HG03457 (cell line): ENCODE results near the gene TMPRSS9.
"Not testable (repeated sequence)": the region's sequence is repeated elsewhere in the genome, so short reads cannot be mapped to it uniquely, and the experiment has no call there.

Source experiments
- ATAC-seq: cut with Tn5 transposase; IDR thresholded peaks from one replicate; pipeline ENCODE4 v1.9.1; 2021; ENCODE audit warnings: moderate number of reproducible peaks; ENCODE audit not compliant: unreplicated experiment

Gene TMPRSS9

DNA sequence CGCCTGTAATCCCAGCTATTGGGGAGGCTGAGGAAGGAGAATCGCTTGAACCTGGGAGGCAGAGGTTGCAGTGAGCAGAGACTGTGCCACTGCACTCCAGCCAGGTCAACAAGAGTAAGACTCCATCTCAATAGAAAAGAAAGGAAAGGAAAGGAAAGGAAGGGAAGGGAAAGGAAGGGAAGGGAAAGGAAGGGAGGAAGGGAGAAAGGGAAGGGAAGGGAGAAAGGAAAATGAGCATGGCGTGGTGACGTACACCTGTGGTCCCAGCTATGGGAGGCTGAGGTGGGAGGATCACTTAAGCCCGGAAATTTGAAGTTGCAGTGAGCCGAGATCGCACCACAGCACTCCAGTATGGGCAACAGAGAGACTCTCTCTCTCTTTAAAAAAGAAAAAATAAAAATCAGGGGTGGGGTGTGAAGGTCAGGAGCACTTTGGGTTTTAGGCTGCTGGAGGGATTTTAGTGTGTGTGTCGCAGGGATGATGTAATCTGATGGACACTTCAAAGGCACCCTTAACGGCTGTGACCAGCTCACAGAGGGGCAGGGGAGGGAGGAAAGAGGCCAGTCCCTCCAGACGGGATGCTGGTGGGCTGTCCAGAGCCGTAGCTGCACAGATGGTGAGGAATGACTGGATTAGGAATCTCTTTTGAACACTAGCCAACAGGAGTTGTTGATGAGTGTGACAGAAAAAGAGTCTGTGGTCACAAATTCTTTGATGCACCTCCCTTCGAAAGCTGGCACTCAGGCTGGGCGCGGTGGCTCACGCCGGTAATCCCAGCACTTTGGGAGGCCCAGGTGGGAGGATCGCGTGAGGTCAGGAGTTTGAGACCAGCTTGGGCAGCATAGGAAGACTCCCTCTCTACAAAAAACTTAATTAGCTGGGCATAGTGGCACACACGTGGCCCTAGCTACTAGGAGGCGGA, 27.6 kb downstream of the TMPRSS9 start:
- ATAC-seq = no peak

DNA sequence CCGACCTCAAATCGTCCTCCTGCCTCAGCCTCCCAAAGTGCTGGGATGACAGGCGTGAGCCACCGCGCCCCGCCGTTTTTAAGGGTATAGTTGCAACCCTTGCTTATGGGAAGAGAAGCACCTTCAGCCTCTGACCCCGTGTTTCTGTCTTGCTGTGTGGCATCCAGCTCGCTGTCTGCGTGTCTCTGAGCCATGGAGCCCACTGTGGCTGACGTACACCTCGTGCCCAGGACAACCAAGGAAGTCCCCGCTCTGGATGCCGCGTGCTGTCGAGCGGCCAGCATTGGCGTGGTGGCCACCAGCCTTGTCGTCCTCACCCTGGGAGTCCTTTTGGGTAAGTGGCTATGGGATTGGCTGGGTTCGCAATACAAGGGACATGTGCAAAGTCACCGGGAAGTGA, 29.5 kb downstream of the TMPRSS9 start:
- ATAC-seq = no peak

DNA sequence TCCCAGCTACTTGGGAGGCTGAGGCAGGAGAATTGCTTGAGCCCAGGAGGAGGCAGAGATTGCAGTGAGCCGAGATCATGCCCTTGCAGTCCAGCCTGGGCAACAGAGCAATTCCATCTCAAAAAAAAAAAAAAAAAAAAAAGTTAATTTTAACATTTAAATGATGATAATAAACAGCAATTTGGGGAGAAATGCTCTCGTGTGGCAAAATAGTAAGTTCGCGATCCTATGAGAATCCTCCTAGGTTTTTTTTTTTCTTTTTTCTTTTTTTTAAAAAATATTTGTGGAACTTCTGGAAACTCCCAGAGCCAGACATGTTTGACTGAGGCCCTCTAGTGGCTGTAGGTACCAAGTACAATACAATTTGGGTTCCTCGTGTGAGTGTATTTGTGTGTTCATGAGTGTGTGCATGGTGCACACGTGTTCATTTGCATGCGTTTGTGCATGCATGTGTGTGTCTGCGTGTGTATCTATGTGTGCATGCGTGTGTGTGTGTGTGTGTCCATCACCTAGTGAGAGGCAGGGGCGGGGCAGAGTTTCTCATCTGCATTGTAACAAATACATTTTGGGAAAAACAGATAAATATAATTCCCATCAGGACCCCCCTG, 31.2 kb downstream of the TMPRSS9 start:
- no peak for ATAC-seq

DNA sequence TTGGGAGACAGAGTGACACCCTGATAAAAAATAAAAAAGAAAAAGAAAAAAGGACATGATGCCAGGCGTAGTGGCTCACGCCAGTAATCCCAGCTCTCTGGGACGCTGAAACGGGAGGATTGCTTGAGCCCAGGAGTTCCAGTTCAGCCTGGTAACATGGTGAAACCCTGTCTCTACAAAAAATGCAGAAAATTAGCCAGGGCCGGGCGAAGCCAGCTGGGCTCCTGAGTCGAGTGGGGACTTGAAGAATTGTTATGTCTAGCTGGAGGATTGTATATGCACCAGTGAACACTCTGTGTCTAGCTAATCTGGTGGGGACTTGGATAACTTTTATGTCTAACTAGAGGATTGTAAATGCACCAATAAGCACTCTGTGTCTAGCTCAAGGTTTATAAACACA, 32.3 kb downstream of the TMPRSS9 start:
- no peak for ATAC-seq

DNA sequence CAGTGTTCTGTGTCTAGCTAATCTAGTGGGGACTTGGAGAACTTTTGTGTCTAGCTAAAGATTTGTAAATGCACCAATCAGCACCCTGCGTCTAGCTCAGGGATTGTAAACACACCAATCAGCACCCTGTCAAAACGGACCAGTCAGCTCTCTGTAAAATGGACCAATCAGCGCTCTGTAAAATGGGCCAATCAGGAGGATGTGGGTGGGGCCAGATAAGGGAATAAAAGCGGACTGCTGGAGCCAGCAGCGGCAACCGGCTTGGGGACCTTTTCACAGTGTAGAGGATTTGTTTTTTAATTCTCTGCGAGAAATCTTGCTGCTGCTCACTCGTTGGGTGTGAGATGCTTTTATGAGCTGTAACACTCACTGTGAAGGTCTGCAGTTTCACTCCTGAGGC, 32.8 kb downstream of the TMPRSS9 start:
- ATAC-seq = not testable (repeated sequence)

DNA sequence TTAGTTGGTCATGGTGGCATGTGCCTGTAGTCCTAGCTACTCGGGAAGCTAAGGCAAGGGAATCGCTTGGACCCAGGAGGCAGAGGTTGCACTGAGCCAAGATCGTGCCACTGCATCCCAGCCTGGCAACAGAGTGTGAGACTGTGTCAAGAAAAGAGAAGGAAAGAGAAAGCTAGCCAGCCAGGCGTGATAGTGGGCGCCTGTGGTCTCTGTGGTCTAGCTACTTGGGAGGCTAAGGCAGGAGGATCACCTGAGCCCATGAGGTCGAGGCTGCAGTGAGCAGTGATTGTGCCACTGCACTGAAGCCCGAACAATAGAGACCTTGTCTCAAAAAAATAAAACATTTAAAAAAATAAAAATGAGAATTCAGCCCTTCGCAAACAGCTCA, 34.0 kb downstream of the TMPRSS9 start:
- ATAC-seq = no peak

DNA sequence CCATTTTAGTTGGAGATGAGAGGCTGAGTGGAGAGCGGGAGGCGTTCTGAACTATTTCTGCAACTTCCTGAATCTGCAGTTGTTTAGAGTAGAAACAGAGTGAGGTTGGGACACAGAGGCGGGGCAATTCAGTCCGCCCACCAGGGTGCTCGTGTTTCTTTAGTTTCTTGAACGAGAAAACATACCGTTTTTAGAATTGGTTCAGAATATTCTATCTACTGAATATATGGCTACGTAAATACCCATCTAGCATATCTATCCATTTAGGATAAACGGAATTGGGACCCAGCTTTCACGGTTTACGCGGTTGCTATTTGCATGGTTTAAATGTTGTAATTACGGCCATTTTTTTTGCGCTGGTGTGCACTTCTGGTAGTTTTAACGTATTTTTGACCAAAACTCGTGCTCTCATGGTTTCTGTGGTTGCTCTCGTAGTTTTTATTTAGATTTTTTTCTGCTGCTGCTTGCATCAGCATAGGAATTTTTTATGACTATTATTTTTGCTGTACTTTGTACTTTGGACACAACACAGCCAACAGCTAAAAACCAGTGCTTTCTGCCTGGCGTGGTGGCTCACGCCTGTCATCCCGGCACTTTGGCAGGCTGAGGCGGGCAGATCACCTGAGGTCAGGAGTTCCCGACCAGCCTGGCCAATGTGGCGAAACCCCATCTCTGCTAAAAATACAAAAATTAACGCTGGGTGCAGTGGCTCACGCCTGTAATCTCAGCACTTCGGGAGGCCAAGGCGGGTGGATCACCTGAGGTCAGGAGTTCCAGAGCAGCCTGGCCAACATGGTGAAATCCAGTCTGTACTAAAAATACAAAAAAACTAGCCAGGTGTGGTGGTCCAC, 34.6 kb downstream of the TMPRSS9 start:
- ATAC-seq = no peak

DNA sequence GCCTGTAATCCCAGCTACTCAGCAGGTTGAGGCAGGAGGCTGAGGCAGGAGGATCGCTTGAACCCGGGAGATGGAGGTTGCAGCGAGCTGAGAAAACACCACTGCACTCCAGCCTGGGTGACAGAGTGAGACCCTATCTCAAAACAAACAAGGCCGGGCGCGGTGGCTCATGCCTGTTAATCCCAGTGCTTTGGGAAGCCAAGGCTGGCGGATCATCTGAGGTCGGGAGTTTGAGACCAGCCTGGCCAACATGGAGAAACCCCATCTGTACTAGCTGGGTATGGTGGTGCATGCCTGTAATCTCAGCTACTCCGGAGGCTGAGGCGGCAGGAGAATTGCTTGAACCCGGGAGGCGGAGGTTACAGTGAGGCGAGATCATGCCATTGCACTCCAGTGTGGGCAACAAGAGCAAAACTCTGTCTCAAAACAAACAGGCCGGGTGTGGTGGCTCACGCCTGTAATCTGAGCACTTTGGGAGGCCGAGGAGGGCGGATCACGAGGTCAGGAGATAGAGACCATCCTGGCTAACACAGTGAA, 35.3 kb downstream of the TMPRSS9 start:
- not testable (repeated sequence) for ATAC-seq

DNA sequence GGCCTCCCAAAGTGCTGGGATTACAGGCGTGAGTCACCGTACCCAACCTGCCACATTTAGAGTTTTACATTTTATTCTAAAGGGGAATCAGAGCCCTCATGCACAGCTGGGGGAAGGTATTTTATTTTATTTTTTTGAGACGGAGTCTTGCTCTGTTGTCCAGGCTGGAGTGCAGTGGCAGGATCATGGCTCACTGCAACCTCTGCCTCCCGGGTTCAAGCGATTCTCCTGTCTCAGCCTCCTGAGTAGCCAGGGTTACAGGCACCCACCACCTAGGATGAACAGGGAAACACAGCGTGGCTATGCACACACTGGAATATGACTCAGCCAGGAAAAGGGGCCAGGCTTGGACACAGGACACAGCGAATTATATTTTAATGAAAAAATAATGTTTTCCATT, 37.1 kb downstream of the TMPRSS9 start:
- ATAC-seq = not testable (repeated sequence)

DNA sequence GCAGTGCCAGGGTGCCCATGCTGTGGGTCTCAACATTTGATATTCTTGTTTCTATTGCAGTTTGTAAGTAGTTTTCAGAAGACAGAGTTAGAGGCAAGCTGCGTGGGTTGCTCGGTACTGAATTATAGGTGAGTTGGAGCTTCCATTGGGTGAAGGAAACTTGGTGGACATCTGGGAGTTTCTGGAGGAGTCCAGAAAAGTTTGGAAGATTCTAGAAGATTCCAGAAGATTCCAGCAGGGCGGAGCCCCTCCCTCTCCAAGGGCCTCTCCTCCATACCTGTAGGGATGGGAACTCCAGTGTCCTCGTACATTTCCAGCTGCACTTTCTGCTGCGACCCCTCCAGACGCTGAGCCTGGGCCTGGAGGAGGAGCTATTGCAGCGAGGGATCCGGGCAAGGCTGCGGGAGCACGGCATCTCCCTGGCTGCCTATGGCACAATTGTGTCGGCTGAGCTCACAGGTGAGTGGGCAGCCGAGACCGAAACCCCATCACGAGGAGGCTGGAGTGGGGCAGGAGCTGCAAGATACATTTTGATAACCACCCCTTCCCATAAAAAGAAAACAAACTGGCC, 38.8 kb downstream of the TMPRSS9 start:
- no peak for ATAC-seq

DNA sequence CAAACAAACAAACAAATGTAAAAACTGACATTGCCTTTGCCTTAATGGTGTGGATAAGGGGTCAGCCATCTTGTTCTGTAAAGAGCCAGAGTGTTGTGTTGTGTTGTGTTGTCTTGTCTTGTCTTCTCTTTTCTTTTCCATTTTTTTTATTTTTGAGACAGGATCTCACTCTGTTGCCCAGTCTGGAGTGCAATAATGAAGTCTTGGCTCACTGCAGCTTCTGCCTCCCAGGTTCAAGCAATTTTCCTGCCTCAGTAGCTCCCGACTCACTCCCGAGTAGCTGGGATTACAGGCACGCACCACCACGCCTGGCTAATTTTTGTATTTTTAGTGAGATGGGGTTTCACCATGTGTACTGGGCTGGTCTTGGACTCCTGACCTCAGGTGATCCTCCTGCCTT, 39.5 kb downstream of the TMPRSS9 start:
- ATAC-seq = no peak

DNA sequence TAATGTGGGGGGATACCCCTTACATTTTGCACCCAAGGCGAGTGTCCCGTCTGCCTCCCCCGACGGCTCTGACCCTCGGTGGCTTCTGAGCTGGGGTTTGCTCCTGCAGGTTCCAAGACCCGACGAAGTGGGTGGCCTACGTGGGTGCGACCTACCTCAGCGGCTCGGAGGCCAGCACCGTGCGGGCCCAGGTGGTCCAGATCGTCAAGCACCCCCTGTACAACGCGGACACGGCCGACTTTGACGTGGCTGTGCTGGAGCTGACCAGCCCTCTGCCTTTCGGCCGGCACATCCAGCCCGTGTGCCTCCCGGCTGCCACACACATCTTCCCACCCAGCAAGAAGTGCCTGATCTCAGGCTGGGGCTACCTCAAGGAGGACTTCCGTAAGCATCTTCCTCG, 48.2 kb downstream of the TMPRSS9 start:
- no peak for ATAC-seq

DNA sequence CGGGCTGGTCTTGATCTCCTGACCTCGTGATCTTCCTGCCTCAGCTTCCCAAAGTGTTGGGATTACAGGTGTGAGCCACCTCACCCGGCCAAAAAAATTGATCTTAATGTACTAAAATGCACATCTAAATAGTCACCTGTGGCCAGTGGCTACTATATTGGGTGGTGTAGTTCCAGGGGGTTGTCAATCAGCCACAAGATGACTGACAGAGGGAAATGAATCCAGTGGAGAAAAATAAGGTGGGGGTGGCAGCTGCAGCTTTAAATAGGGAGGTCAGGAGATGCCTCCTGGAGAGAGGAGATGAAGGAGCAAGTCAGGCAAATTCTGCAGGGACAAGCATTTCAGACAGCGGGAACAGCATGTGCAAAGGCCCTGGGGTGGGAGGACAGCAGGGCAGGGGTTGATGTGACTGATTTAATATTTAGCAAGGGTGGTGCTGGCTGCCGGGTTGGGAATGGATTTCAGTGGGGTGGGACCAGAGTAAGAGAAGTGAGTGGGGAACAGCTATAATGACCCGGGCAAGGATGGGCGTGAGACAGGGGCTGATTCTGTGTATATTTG, 49.4 kb downstream of the TMPRSS9 start:
- no peak for ATAC-seq

DNA sequence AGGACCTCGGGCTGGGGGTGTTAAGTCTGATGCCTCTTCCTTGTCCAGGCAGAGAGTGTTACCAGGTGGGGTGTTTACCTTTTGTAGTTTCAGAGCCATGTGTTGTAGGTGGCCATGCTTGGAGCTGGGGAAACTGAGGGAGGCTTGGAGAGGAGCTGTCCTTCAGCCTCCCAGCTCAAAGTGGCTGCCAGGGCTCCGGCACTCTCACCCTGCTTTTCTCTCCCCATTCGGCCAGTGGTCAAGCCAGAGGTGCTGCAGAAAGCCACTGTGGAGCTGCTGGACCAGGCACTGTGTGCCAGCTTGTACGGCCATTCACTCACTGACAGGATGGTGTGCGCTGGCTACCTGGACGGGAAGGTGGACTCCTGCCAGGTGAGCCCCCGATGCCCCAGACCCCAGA, 50.0 kb downstream of the TMPRSS9 start:
- ATAC-seq = no peak

DNA sequence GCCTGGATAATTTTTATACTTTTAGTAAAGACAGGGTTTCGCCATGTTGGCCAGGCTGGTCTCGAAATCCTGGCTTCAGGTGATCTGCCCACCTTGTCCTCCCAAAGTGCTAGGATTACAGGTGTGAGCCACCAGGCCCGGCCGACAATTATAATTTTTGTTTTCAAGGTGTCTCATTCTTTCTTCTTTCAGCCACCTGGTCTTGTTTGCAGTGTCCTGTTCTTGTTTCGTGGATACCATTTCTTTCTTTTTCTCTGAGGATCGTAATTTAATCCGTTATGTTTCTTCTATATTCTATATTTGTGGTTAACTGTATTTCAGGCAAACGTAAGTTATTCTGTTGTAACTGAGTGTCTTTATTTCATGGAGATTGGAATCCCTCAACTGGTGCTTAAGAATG, 51.6 kb downstream of the TMPRSS9 start:
- ATAC-seq = no peak

DNA sequence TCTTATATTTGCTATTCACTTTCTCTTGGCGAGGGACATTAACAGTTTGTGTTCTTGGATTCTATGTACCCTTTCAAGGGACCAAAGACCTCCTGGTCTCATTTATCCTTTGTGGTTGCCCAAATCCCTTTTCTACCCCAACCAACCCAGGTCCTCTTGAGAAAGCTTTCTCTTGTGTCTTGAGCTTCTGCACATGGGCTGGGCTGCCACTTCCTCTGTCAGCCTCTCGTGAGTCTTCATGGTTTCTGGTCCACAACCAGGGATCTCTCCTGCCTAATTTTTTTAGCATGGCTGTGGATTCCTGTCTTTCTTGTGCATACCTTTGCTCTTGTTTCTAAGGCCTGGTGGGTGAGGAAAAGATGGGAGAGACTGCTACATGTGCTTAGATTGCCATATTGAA, 52.4 kb downstream of the TMPRSS9 start:
- ATAC-seq = no peak

DNA sequence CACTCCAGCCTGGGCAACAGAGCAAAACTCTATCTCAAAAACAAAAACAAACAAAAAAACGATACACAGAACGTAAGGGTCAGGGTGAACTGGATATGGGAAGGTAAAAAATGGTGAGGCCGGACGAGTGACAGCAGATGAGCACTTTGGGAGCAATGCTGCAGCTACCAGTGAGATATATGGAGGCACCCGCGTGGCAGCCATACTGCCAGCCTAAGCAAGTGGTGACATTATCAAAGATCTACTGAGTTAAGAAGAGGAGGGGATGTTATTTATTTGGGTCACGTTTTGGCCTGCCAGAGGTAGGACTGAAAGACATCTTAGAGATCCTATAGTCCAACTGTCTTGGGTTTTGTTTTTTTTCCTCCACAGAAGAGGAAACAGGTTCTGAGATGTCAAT, 53.1 kb downstream of the TMPRSS9 start:
- ATAC-seq = no peak

DNA sequence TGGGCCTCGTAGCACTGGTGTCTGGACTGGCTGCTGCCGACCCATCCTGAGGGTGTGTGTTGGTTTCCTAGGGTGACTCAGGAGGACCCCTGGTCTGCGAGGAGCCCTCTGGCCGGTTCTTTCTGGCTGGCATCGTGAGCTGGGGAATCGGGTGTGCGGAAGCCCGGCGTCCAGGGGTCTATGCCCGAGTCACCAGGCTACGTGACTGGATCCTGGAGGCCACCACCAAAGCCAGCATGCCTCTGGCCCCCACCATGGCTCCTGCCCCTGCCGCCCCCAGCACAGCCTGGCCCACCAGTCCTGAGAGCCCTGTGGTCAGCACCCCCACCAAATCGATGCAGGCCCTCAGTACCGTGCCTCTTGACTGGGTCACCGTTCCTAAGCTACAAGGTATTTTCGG, 53.6 kb downstream of the TMPRSS9 start:
- no peak for ATAC-seq

DNA sequence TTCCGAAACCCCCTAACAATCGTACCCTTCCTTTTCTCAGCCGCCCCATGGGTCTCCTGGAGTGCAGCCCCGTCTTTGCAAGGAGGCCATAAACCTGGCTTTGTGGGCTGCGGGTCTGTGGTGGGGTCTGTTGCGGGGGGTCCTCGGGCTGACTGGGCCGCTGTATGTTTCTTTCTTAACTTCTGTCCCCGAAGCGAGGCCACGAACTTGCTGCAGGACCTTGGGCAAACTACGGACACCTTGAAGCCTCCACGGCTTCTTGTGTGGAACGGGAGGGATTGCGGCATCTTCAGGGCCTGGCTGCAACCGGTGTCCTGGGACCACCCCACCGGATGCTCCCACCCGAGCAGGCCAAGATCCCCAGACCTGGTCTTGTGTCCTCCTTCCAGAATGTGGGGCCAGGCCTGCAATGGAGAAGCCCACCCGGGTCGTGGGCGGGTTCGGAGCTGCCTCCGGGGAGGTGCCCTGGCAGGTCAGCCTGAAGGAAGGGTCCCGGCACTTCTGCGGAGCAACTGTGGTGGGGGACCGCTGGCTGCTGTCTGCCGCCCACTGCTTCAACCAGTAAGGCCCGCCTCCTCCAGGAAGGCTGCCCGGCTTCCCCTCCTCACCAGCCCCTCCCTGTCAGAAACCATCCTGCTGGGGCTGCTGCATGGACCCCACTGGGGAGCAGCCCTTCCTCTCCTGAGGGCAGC, 55.4 kb downstream of the TMPRSS9 start:
- no peak for ATAC-seq

DNA sequence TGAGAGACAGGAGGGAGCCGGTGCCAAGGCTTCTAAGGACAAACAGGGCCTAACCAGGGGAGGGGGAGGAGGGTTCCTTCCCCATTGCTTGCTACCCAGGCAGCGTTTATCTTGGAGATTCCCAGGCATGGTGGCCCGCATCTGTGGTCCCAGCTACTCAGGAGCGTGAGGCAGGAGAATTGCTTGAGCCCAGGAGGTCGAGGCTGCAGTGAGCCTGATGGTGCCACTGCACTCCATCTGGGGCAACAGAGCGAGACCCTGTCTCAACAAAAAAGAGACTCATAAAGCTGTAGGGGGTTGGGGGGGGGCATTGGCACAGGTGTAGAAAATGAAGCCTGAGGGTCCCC, 55.9 kb downstream of the TMPRSS9 start:
- no peak for ATAC-seq
